ENCODE data around the gene STARD6. TPM values are rescaled to one million over a fixed set of nuclear protein-coding genes. Genes with fewer than 3 reads are reported as not detected.

Gene STARD6
- total RNA-seq, 1 donor from 2014 or later, result not detected

DNA sequence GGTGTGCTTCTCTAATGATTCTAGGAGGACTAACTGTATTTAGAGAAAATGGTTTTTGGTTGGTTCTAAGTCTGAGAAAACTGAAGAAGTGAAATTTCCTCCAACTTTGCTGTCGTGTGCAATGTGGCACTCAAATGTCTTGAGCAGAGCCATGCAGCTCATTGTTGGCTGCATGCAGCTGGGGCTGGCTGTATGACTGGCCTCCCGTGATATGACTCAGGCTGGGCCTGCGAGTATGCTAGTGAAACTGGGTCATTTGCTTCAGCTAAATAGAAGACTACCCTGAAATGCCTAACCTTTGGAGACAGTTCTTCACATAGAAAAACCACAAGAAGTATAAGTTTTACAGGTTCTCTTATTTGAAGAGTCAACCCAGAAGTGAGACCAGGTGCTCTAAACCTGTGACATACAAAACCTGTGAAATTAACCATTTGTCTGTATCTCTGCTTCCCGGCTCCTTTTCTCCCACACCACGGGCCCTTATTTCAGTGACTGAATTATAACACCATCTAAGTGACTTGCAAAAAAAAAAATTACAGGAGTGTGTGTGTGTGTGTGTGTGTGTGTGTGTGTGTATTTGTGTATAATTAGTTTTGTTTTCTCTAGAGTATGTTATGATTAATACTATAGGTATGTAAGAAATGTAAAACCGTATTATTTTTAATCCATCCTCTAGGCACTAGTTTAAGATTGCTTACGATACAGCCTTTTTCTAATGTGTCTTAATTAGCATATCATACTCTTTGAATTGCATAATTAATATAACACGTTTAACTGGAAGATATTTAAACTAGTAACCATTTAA lies 72.5 kb downstream of the STARD6 start:
- TF ChIP-seq, protein P1, sequence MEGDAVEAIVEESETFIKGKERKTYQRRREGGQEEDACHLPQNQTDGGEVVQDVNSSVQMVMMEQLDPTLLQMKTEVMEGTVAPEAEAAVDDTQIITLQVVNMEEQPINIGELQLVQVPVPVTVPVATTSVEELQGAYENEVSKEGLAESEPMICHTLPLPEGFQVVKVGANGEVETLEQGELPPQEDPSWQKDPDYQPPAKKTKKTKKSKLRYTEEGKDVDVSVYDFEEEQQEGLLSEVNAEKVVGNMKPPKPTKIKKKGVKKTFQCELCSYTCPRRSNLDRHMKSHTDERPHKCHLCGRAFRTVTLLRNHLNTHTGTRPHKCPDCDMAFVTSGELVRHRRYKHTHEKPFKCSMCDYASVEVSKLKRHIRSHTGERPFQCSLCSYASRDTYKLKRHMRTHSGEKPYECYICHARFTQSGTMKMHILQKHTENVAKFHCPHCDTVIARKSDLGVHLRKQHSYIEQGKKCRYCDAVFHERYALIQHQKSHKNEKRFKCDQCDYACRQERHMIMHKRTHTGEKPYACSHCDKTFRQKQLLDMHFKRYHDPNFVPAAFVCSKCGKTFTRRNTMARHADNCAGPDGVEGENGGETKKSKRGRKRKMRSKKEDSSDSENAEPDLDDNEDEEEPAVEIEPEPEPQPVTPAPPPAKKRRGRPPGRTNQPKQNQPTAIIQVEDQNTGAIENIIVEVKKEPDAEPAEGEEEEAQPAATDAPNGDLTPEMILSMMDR (IDR thresholded peaks at IDR 0.05; ENCODE audit: insufficient read depth, low read length, severe bottlenecking), result no peak
- Histone ChIP-seq H3K27me3 (ENCODE audit: control insufficient read depth, insufficient read depth, low read length) (no peaks in the 10 kb centered on the region), H3K4me3 (ENCODE audit: low read depth, low read length) (no peak overlapping the region), H3K36me3 (ENCODE audit: control insufficient read depth, insufficient read depth, low read length) (peaks cover 3% of the 10 kb centered on the region)
- FAIRE-seq (no peak), DNase-seq (ENCODE audit: low read depth) (peak; percentile 70)

DNA sequence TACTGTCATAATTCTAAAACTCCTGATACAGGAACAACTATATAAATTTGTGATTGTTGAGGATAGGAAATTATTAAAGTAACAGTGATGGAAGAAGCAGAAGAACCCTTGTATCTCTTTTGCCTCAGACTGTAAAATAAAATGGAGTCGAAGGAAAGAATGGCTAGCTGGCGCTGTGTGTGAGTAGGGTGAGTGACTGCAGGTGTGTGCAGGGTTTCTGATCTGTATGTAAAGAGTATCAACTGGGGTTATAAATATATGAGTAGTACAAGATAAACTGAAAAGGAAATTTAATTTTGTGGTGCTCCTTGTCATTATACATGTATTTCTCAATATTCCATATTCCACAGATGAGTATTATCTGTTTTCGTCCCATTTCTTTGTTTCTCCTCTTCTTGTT lies 73.1 kb downstream of the STARD6 start:
- no peak for DNase-seq (ENCODE audit: low read depth)
- TF ChIP-seq, protein P1 (IDR thresholded peaks at IDR 0.05; ENCODE audit: insufficient read depth, low read length, severe bottlenecking), result no peak
- peaks cover 3% of the 10 kb centered on the region for H3K36me3 ChIP-seq (ENCODE audit: control insufficient read depth, insufficient read depth, low read length)
- FAIRE-seq, result no peak
- H3K4me3 ChIP-seq (ENCODE audit: low read depth, low read length), result no peak overlapping the region
- no peaks in the 10 kb centered on the region for H3K27me3 ChIP-seq (ENCODE audit: control insufficient read depth, insufficient read depth, low read length)

DNA sequence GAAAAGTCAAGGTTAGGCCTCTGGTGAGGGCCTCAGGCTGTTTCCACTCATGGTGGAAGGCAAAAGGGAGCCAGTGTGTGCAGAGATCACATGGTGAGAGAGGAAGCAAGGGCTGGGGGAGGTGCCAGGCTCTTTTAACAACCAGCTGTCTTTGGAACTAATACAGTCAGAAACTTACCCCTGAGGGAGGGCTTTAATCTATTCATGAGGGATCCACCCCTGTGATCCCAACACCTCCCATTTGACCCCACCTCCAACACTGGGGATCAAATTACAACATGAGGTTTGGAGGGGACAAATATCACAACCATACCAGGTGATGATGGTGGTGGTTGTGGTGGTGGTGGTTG lies 77.5 kb downstream of the STARD6 start:
- peaks cover 8% of the 10 kb centered on the region for H3K36me3 ChIP-seq (ENCODE audit: control insufficient read depth, insufficient read depth, low read length)
- TF ChIP-seq, protein P1 (IDR thresholded peaks at IDR 0.05; ENCODE audit: insufficient read depth, low read length, severe bottlenecking), result no peak
- no peak for FAIRE-seq

DNA sequence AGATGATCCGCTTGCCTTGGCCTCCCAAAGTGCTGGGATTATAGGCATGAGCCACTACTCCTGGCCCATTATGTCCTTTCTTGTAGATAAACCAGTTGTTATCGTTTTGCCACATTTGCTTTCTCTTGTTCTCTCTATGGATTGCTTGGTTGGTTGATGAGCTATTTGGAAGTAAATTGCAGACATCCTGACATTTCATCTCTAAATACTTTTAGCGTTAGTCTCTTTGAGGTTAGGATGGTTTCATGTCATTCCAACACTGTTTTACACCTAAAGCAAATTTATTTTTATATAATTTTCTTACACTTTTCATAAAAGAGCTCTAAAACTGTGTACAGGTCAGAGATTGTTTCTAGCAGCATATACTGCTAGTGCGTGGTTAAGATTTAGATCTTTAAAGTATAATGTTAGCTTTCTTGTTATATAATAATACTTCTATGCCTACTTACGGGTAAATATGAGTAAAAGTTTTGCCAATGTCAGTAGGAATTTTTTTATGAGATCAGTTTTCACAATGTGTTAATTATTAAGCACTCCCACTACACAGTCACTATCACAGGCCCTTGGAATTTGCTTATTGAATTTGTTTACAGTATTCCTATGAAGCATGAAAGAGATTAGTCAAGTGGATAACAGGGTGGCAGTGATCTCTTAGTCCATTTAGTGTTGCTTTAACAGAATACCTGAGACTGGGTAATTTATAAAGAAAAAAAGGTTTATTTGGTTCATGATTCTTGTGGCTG lies 78.0 kb downstream of the STARD6 start:
- H3K36me3 ChIP-seq (ENCODE audit: control insufficient read depth, insufficient read depth, low read length), result peaks cover 8% of the 10 kb centered on the region

More for the DNA sequence above, 77.5 kb downstream of the STARD6 start:
- no peaks in the 10 kb centered on the region for H3K27me3 ChIP-seq (ENCODE audit: control insufficient read depth, insufficient read depth, low read length)
- no peak overlapping the region for H3K4me3 ChIP-seq (ENCODE audit: low read depth, low read length)
- DNase-seq (ENCODE audit: low read depth), result no peak

DNA sequence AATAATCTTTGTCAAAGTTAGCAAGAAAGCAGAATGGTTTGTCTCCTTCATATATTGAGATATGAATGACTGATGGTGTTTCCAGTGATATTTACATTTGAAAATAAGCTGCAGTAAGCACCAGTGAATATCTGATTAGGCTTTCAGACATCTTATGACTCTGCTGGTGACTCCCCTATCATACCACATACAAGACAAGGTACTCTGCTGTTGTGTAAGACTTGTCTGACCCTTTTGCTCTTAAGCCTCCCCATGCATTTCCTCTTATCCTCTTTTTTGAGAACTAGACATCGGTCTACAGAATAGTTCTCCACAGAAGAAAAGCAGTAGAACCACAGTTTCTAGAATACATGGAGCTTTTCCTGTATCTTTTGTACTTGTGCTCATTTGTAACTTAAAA lies 79.0 kb downstream of the STARD6 start:
- FAIRE-seq, result no peak
- Histone ChIP-seq H3K4me3 (ENCODE audit: low read depth, low read length) (no peak overlapping the region), H3K27me3 (ENCODE audit: control insufficient read depth, insufficient read depth, low read length) (no peaks in the 10 kb centered on the region), H3K36me3 (ENCODE audit: control insufficient read depth, insufficient read depth, low read length) (peaks cover 8% of the 10 kb centered on the region)
- no peak for DNase-seq (ENCODE audit: low read depth)
- TF ChIP-seq, protein P1 (IDR thresholded peaks at IDR 0.05; ENCODE audit: insufficient read depth, low read length, severe bottlenecking), result no peak

More for the DNA sequence above, 78.0 kb downstream of the STARD6 start:
- DNase-seq (ENCODE audit: low read depth) (no peak), FAIRE-seq (no peak)
- no peaks in the 10 kb centered on the region for H3K27me3 ChIP-seq (ENCODE audit: control insufficient read depth, insufficient read depth, low read length)
- TF ChIP-seq, protein P1 (IDR thresholded peaks at IDR 0.05; ENCODE audit: insufficient read depth, low read length, severe bottlenecking), result no peak
- no peak overlapping the region for H3K4me3 ChIP-seq (ENCODE audit: low read depth, low read length)
